Neural cell (in vitro differentiated cells): ENCODE data around the gene GAB2. TPM values are rescaled to one million over a fixed set of nuclear protein-coding genes. Genes with fewer than 3 reads are reported as not detected.
A peak's percentile ranks its signal among the peaks of the same experiment; 100 is the strongest.

Experiments used
- H2AFZ ChIP-seq: fragments of 200-600, 300-800 bp; sonication (generic), shearing (Covaris generic); 2 replicates; pipeline ENCODE4 v1.6.0; 2014; ENCODE audit warnings: low read depth, mild to moderate bottlenecking, antibody characterized with exemption, low read length, moderate library complexity
- H3F3A ChIP-seq: fragments of 200-600 bp; shearing (Covaris generic); 2 replicates; pipeline ENCODE4 v1.6.1; 2016; ENCODE audit warnings: mild to moderate bottlenecking, moderate library complexity, mixed read lengths, antibody characterized with exemption, low read length; ENCODE audit not compliant: insufficient read depth, poor library complexity, severe bottlenecking
- H3K27ac ChIP-seq: fragments of 200-600, 300-800 bp; sonication (generic), shearing (Covaris generic); 2 replicates; pipeline ENCODE4 v1.5.1; 2014; ENCODE audit warnings: mild to moderate bottlenecking, low read length, moderate library complexity
- H3K27me3 ChIP-seq: fragments of 300-800, 200-600 bp; sonication (generic), shearing (Covaris generic); 2 replicates; pipeline ENCODE4 v1.6.0; 2014; ENCODE audit warnings: mild to moderate bottlenecking, low read depth, low read length, moderate library complexity; ENCODE audit not compliant: insufficient read depth
- H3K36me3 ChIP-seq: fragments of 300-800, 200-600 bp; sonication (generic), shearing (Covaris generic); 2 replicates; pipeline ENCODE4 v1.5.1; 2014; ENCODE audit warnings: mild to moderate bottlenecking, antibody characterized with exemption, low read length, moderate library complexity; ENCODE audit not compliant: insufficient read depth
- H3K4me2 ChIP-seq: fragments of 300-800, 200-600 bp; sonication (generic), shearing (Covaris generic); 2 replicates; pipeline ENCODE4 v1.6.0; 2014; ENCODE audit warnings: mild to moderate bottlenecking, low read length
- H3K4me3 ChIP-seq: fragments of 300-800, 200-600 bp; sonication (generic), shearing (Covaris generic); 2 replicates; pipeline ENCODE4 v1.5.1; 2014; ENCODE audit warnings: mild to moderate bottlenecking, low read length, moderate library complexity
- H3K79me2 ChIP-seq: fragments of 200-600 bp; shearing (Covaris generic); replicated peaks from 2 replicates; pipeline ENCODE4 v1.6.0; 2014; ENCODE audit warnings: mild to moderate bottlenecking, low read length, moderate library complexity; ENCODE audit not compliant: insufficient read depth
- H3K9ac ChIP-seq: fragments of 300-800, 200-600 bp; sonication (generic), shearing (Covaris generic); 2 replicates; pipeline ENCODE4 v1.6.1; 2016; ENCODE audit warnings: mild to moderate bottlenecking, low read length, mixed read lengths
- H3K9me2 ChIP-seq: fragments of 200-600 bp; shearing (Covaris generic); 2 replicates; pipeline ENCODE4 v1.6.1; 2016; ENCODE audit warnings: mild to moderate bottlenecking, low read length, mixed read lengths; ENCODE audit not compliant: insufficient read depth
- H3K9me3 ChIP-seq: fragments of 200-600, 300-800 bp; sonication (generic), shearing (Covaris generic); 2 replicates; pipeline ENCODE4 v1.6.1; 2016; ENCODE audit warnings: mild to moderate bottlenecking, mixed run types, low read length, moderate library complexity, mixed read lengths
- H4K20me1 ChIP-seq: fragments of 200-600 bp; shearing (Covaris generic); 2 replicates; pipeline ENCODE4 v1.6.1; 2016; ENCODE audit warnings: mild to moderate bottlenecking, mixed run types; ENCODE audit not compliant: insufficient read depth
- EP300 ChIP-seq: fragments of 450-650 bp; conservative IDR thresholded peaks from 2 replicates; pipeline ENCODE4 v1.6.1; 2014; ENCODE audit warnings: antibody characterized with exemption, mild to moderate bottlenecking, moderate library complexity; ENCODE audit not compliant: poor library complexity, severe bottlenecking
- EZH2 ChIP-seq: fragments of 200-600, 300-800 bp; shearing (Covaris generic), sonication (generic); IDR thresholded peaks from 2 replicates; pipeline ENCODE4 v1.6.1; 2014; ENCODE audit warnings: antibody characterized with exemption, low read length, borderline replicate concordance, mild to moderate bottlenecking; ENCODE audit not compliant: insufficient read depth, poor library complexity, severe bottlenecking
- MXI1 ChIP-seq: fragments of 450-650 bp; conservative IDR thresholded peaks from 2 replicates; pipeline ENCODE4 v1.6.1; 2014; ENCODE audit warnings: antibody characterized with exemption, mild to moderate bottlenecking; ENCODE audit not compliant: poor library complexity, severe bottlenecking
- POLR2AphosphoS5 ChIP-seq: IDR thresholded peaks from 2 replicates; pipeline ENCODE4 v1.6.1; 2012
- RAD21 ChIP-seq: fragments of 450-650 bp; conservative IDR thresholded peaks from 2 replicates; pipeline ENCODE4 v1.6.1; 2014; ENCODE audit warnings: antibody characterized with exemption, mild to moderate bottlenecking, moderate library complexity
- REST ChIP-seq: IDR thresholded peaks from 2 replicates; pipeline ENCODE4 v1.6.1; 2012; ENCODE audit warnings: borderline replicate concordance
- SMC3 ChIP-seq: fragments of 450-650 bp; conservative IDR thresholded peaks from 2 replicates; pipeline ENCODE4 v1.6.1; 2014; ENCODE audit warnings: antibody characterized with exemption, mild to moderate bottlenecking, moderate library complexity; ENCODE audit not compliant: poor library complexity
- TAF1 ChIP-seq: IDR thresholded peaks from 2 replicates; pipeline ENCODE4 v1.6.1; 2012; ENCODE audit warnings: low read depth
- polyA minus RNA-seq: library from RNA; depleted of rRNA, polyadenylated mRNA; stranded (reverse); fragments of >200 nt; gene quantifications from 2 replicates; pipeline ENCODE4 v1.2.3, GENCODE V29; 2014
- polyA plus RNA-seq: library from polyadenylated mRNA; depleted of rRNA; stranded (reverse); fragments of >200 nt; gene quantifications from 2 replicates; pipeline ENCODE4 v1.2.3, GENCODE V29; 2014
- TF ChIP-seq, protein P1 (sequence below): fragments of 450-650 bp; IDR thresholded peaks from 2 replicates; pipeline ENCODE4 v1.5.1; 2014; ENCODE audit warnings: antibody characterized with exemption, mild to moderate bottlenecking, moderate library complexity; ENCODE audit not compliant: poor library complexity, severe bottlenecking

Gene GAB2, protein sequence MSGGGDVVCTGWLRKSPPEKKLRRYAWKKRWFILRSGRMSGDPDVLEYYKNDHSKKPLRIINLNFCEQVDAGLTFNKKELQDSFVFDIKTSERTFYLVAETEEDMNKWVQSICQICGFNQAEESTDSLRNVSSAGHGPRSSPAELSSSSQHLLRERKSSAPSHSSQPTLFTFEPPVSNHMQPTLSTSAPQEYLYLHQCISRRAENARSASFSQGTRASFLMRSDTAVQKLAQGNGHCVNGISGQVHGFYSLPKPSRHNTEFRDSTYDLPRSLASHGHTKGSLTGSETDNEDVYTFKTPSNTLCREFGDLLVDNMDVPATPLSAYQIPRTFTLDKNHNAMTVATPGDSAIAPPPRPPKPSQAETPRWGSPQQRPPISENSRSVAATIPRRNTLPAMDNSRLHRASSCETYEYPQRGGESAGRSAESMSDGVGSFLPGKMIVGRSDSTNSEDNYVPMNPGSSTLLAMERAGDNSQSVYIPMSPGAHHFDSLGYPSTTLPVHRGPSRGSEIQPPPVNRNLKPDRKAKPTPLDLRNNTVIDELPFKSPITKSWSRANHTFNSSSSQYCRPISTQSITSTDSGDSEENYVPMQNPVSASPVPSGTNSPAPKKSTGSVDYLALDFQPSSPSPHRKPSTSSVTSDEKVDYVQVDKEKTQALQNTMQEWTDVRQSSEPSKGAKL
- 21.9 and 28.6 TPM in 2 replicates for polyA plus RNA-seq
- 58.2 and 60.9 TPM in 2 replicates for polyA minus RNA-seq

GRCh38 chr11:78417175-78417887, at the start of gene GAB2:
Gene GAB2, minus strand, starts transcription at chr11:78417820. Its CDS starts 100 bp downstream, at chr11:78417720.
- no peaks in the 10 kb centered on the region for H3K27me3 ChIP-seq
- H3K79me2 ChIP-seq = peaks cover 44% of the 10 kb centered on the region
- H4K20me1 ChIP-seq = no peaks in the 10 kb centered on the region
- TF ChIP-seq EP300 (no peak), POLR2AphosphoS5 (no peak), RAD21 (no peak), TAF1 (no peak), EZH2 (no peak), SMC3 (peak; percentile 6), REST (peak; percentile 10), MXI1 (peak; percentile 30)
- TF ChIP-seq, protein P1, sequence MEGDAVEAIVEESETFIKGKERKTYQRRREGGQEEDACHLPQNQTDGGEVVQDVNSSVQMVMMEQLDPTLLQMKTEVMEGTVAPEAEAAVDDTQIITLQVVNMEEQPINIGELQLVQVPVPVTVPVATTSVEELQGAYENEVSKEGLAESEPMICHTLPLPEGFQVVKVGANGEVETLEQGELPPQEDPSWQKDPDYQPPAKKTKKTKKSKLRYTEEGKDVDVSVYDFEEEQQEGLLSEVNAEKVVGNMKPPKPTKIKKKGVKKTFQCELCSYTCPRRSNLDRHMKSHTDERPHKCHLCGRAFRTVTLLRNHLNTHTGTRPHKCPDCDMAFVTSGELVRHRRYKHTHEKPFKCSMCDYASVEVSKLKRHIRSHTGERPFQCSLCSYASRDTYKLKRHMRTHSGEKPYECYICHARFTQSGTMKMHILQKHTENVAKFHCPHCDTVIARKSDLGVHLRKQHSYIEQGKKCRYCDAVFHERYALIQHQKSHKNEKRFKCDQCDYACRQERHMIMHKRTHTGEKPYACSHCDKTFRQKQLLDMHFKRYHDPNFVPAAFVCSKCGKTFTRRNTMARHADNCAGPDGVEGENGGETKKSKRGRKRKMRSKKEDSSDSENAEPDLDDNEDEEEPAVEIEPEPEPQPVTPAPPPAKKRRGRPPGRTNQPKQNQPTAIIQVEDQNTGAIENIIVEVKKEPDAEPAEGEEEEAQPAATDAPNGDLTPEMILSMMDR = peak; percentile 34
- peak within 1 kb of the TSS; percentile 89 for H3K9ac ChIP-seq
- no peaks in the 10 kb centered on the region for H3K9me3 ChIP-seq
- H3K36me3 ChIP-seq = no peaks in the 10 kb centered on the region
- H3K4me3 ChIP-seq = peak within 1 kb of the TSS; percentile 94
- peak within 1 kb of the TSS; percentile 86 for H3K27ac ChIP-seq
- peak within 1 kb of the TSS; percentile 75 for H2AFZ ChIP-seq
- H3F3A ChIP-seq = peaks cover 4% of the 10 kb centered on the region
- peak within 1 kb of the TSS; percentile 81 for H3K4me2 ChIP-seq
- no peaks in the 10 kb centered on the region for H3K9me2 ChIP-seq

DNA sequence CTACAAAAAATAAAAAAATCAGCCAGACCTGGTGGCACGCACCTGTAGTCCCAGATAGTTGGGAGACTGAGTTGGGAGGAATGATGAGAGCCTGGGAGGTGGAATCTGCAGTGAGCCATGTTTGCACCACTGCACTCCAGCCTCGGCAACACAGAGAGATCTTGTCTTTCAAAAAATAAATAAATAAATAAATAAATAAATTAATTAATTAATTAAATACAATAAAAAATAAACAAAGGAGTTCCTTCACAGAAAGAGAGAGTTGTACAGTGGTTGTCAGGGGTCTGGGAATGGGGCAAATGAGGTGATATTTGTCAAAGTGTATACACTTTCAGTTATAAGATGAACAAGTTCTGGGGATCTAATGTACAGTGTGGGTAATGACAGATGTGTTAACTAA, 49.8 kb upstream of the GAB2 start:
- Histone ChIP-seq H3K36me3 (no peaks in the 10 kb centered on the region), H3K9me3 (no peaks in the 10 kb centered on the region), H3F3A (no peaks in the 10 kb centered on the region), H3K9ac (no peak overlapping the region), H3K27ac (no peak overlapping the region), H3K79me2 (no peaks in the 10 kb centered on the region), H4K20me1 (no peaks in the 10 kb centered on the region), H3K27me3 (no peaks in the 10 kb centered on the region), H2AFZ (no peak overlapping the region), H3K4me3 (no peak overlapping the region), H3K4me2 (no peak overlapping the region), H3K9me2 (no peaks in the 10 kb centered on the region)
- TF ChIP-seq EZH2 (no peak), POLR2AphosphoS5 (no peak), EP300 (no peak), RAD21 (no peak), REST (no peak), TAF1 (no peak)
- TF ChIP-seq, protein P1 = no peak
